ENCODE results near the gene BID.
"Not testable (repeated sequence)": the region's sequence is repeated elsewhere in the genome, so short reads cannot be mapped to it uniquely, and the experiment has no call there.

Gene BID

GRCh38 chr22:17703811-17704210, 70.5 kb downstream of the BID start:
- DNase-seq (ENCODE audit: low read depth in 2 of 2): no peak

GRCh38 chr22:17700778-17701177, 73.5 kb downstream of the BID start:
- DNase-seq (ENCODE audit: low read depth in 2 of 2): no peak

DNA sequence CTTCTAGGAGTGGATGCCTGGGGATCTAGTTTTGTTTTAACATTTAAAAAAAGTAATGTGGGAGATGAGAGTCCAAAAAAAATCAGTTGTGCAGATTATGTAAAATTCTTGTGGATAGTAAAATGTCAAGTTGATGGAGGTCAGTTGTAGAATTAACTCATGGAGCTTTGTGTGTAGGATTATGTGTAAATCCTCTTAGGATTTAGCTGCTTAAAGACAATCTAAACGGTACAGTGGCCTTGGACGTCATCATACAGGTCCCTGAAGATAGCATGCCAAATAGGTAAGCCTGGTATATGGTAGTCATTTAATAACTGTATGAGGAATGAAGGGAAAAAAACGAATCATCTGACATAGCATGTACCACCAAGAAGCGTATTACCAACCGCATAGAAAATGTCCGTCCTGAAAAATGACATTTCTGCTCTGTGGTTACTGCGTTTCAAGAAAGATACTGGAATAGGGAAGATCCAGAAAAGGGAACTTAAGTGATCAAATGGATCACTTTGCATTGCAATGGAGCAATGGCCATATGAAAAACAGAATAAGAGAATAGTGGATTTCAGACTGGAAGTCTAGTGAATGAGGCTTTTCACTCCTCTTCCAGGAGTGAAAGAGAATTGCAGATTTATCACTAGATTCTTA, 74.5 kb downstream of the BID start:
- no peak for DNase-seq (ENCODE audit: low read depth in 2 of 2)

DNA sequence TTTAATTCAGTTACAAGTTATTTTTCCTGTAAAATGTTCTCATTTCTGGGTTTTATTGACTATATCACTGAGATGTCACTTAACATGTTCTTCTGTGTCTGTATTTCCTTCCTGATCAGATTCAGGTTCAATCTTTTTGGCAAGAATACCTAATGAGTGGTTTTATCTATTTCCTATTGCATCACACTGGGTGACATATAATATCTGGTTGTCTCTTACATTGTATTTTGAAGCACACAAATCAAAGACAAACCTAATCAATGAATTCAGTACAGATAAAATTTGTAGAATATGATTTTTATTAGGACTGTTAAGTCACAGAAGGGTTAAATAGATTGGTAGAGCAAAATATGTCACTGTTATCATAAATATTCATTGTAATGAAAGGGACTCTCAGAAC, 75.3 kb downstream of the BID start:
- DNase-seq (ENCODE audit: low read depth in 2 of 2): no peak

- not testable (repeated sequence) for DNase-seq (ENCODE audit: low read depth in 2 of 2)
These were observed 76.0 kb downstream of the BID start for GRCh38 chr22:17698276-17698675.

DNA sequence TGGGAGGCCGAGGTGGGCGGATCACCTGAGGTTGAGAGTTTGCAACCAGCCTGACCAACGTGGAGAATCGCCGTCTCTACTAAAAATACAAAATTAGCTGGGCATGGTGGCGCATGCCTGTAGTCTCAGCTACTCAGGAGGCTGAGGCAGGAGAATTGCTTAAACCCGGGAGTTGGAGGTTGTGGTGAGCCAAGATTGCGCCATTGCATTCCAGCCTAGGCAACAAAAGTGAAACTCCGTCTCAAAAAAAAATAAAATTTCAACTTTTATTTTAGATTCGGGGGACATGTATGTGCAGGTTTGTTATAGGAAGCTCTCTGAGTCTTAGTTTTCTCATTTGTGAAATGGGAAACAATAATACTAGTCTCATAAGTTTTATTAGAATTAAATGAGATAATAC, 77.1 kb downstream of the BID start:
- DNase-seq (ENCODE audit: low read depth in 2 of 2): not testable (repeated sequence)

DNA sequence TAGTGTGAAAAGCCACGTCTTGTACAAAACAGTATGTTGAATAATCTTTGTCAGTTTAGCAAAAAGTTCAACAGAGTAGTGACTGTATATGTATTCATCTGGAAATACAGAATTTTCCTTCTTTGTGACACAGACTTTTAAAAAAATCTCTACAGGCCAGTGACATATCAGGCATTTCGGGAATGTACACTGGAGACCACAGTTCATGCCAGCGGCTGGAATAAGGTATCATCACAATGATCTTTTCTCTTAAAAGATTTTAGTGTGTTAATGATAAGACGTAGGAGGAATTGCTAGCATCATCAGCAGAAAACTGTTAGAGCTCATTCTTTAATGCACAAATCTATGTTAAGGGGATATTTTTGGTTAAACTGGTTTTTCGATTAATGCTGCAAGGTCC, 78.3 kb downstream of the BID start:
- DNase-seq (ENCODE audit: low read depth in 2 of 2): no peak

DNA sequence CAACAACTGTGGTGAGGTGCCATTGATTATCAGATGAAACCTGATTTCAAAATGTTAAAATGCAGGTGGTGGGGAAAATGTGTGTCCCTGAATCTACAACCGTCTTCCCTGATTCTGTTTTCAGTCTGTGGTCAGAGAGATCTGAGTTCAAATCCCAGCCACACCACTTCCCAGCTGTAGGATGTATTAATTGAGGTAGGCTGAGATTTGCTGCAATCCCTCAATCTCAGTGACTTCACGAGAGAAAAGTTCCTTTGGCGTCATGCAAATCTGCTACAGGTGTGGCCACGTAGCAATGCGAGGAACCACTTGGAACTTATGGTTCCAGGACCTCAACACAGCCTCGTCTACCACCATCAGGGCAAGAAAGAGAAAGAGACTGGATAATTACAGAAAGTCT, 79.5 kb downstream of the BID start:
- DNase-seq (ENCODE audit: low read depth in 2 of 2): no peak

- DNase-seq (ENCODE audit: low read depth in 2 of 2): no peak
These were observed 80.1 kb downstream of the BID start for GRCh38 chr22:17694193-17694592.

DNA sequence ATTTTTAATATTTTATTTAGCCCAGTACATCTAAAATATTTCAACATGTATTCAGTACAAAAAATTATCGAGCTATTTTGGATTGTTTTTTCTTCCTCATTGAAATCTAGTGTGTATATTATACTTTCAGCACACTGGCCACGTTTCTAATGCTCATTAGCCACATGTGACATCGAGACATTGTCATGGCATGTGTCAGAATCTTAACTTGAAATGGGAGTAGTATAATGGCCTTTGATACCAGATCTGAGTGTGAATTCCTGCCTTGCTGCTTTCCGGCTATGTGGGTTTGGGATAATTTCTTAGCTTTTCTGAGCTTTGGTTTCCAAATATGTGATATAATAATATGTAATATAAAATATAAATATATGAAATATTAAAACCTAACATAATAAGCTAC, 81.4 kb downstream of the BID start:
- no peak for DNase-seq (ENCODE audit: low read depth in 2 of 2)

- DNase-seq (ENCODE audit: low read depth in 2 of 2): no peak
These were observed 90.0 kb downstream of the BID start for GRCh38 chr22:17684245-17684644.

Measured in stimulated activated CD4-positive, alpha-beta T cell treated with anti-CD3 and anti-CD28 coated beads, Interleukin-15, amount 100 ng/mL, for 48 hours (primary cell).